Measurements from ENCODE around the gene CCDC177. TPM values are rescaled to one million over a fixed set of nuclear protein-coding genes. Genes with fewer than 3 reads are reported as not detected.
"Not testable (repeated sequence)": the region's sequence is repeated elsewhere in the genome, so short reads cannot be mapped to it uniquely, and the experiment has no call there.

Gene CCDC177
- total RNA-seq, 1 experiment from 2014 or later, result 2.1 TPM

- TF ChIP-seq FOXP4 (CRISPR knock-in tag; IDR thresholded peaks at IDR 0.05) (no peak), NR1H2 (CRISPR knock-in tag; IDR thresholded peaks at IDR 0.05) (no peak), CBFB (CRISPR knock-in tag; IDR thresholded peaks at IDR 0.05; ENCODE audit: low read depth) (no peak), PRDM15 (CRISPR knock-in tag; IDR thresholded peaks at IDR 0.05) (no peak), TEAD1 (CRISPR knock-in tag; IDR thresholded peaks at IDR 0.05) (no peak), RORB (CRISPR knock-in tag; IDR thresholded peaks at IDR 0.05) (no peak), ATF2 (CRISPR knock-in tag; IDR thresholded peaks at IDR 0.05; ENCODE audit: borderline replicate concordance, low read depth) (no peak), AR (CRISPR knock-in tag; IDR thresholded peaks at IDR 0.05) (no peak), FOXK1 (CRISPR knock-in tag; IDR thresholded peaks at IDR 0.05) (no peak), SOX15 (CRISPR knock-in tag; IDR thresholded peaks at IDR 0.05) (no peak), SMAD4 (CRISPR knock-in tag; IDR thresholded peaks at IDR 0.05) (no peak), CREB1 (CRISPR knock-in tag; IDR thresholded peaks at IDR 0.05) (no peak), ETV6 (CRISPR knock-in tag; IDR thresholded peaks at IDR 0.05) (no peak)
These were observed 25.7 kb upstream of the CCDC177 start (continued) for GRCh38 chr14:69600304-69600891.

- POLR2A ChIA-PET, result interaction anchor here (0.7 kb wide), 1 partner anchor 8 kb away, joined by 3 read pairs; no protein-coding TSS in a partner anchor
- not testable (repeated sequence) for H3K4me1 Mint-ChIP-seq; H3K4me3 Mint-ChIP-seq; ATAC-seq; H3K36me3 Mint-ChIP-seq; H3K27me3 Mint-ChIP-seq (ENCODE audit: low read depth); DNase-seq (ENCODE audit: low spot score); H3K9me3 Mint-ChIP-seq; H3K27ac Mint-ChIP-seq
- CTCF ChIA-PET, result interaction anchor here (1.0 to 2.8 kb wide), 4 partner anchors 15 to 51 kb away, joined by 3 to 11 read pairs (median 8); partner anchors contain the start of gene CCDC177
These were observed 24.8 kb upstream of the CCDC177 start for GRCh38 chr14:69599431-69599830.

GRCh38 chr14:69595336-69595735 is 20.7 kb upstream of the CCDC177 start:
- Mint-ChIP-seq H3K4me1 (no peaks in the 10 kb centered on the region), H3K9me3 (no peaks in the 10 kb centered on the region), H3K4me3 (no peak overlapping the region), H3K36me3 (no peaks in the 10 kb centered on the region), H3K27me3 (ENCODE audit: low read depth) (no peaks in the 10 kb centered on the region), H3K27ac (no peak overlapping the region)
- TF ChIP-seq ZNF232 (CRISPR knock-in tag; IDR thresholded peaks at IDR 0.05), result no peak
- TF ChIP-seq GABPB1 (CRISPR knock-in tag; IDR thresholded peaks at IDR 0.05), result no peak
- TF ChIP-seq ZNF512 (CRISPR knock-in tag; IDR thresholded peaks at IDR 0.05; ENCODE audit: borderline replicate concordance), result no peak
- no peak for TF ChIP-seq TCF7 (CRISPR knock-in tag; IDR thresholded peaks at IDR 0.05; ENCODE audit: low read depth)
- no peak for TF ChIP-seq GTF2I (CRISPR knock-in tag; conservative IDR thresholded peaks at IDR 0.05)
- no peak for TF ChIP-seq E2F1 (CRISPR knock-in tag; IDR thresholded peaks at IDR 0.05)
- no peak for TF ChIP-seq ZBTB43 (CRISPR knock-in tag; IDR thresholded peaks at IDR 0.05)
- POLR2A ChIA-PET, result no interaction called here
- no peak for ATAC-seq
- CTCF ChIA-PET, result interaction anchor here (0.6 to 2.8 kb wide), 4 partner anchors 10 to 132 kb away, joined by 3 to 17 read pairs (median 4); partner anchors contain the start of gene CCDC177
- no peak for DNase-seq (ENCODE audit: low spot score)
